SK-N-MC (cell line): ENCODE results near the gene INPP5A.

Experiments used
- EZH2 ChIP-seq: fragments of 200-600 bp; sonication (generic); IDR thresholded peaks from one replicate; pipeline ENCODE4 v1.6.1; 2017; ENCODE audit warnings: antibody characterized with exemption
- FOXP2 ChIP-seq: optimal IDR thresholded peaks from 2 replicates; pipeline ENCODE3; 2011; ENCODE audit warnings: mild to moderate bottlenecking, moderate library complexity; ENCODE audit not compliant: insufficient read depth; ENCODE audit errors: extremely low read length, control extremely low read depth
- POLR2AphosphoS5 ChIP-seq: IDR thresholded peaks from 2 replicates; pipeline ENCODE4 v1.6.1; 2012; ENCODE audit warnings: mild to moderate bottlenecking, low read depth, low read length, borderline replicate concordance

GRCh38 chr10:132641401-132641800 lies 103.8 kb downstream of the INPP5A start:
- TF ChIP-seq POLR2AphosphoS5 (no peak), EZH2 (no peak), FOXP2 (no peak)
